H1 (cell line): ENCODE results near the gene TTC28. TPM values are rescaled to one million over a fixed set of nuclear protein-coding genes. Genes with fewer than 3 reads are reported as not detected.

Experiments used
- CTCF ChIA-PET: fragments of 300-600 bp; sonication (Branson Sonifier 250); formaldehyde crosslinking; loops from one replicate; lab custom pipeline; 2021; ENCODE audit not compliant: partially characterized antibody; lab: Charles Lee
- POLR2A ChIA-PET: fragments of 300-600 bp; sonication (Branson Sonifier 250); formaldehyde crosslinking; loops from one replicate; lab custom pipeline; 2021; ENCODE audit warnings: inconsistent platforms; ENCODE audit not compliant: partially characterized antibody; lab: Charles Lee
- DNase-seq, 2 experiments: peaks; one replicate each; pipeline versions ENCODE4 v3.0.0 to v3.0.0-alpha.2; 2010 to 2022; ENCODE audit warnings: low spot score in 2 of 2, low read depth in 1 of 2, mixed read lengths in 1 of 2
- FAIRE-seq: peaks from 2 replicates; lab custom pipeline; 2011; peaks lifted over from hg19 to GRCh38; lab: Jason Lieb, UNC
- H2AFZ ChIP-seq: 2 replicates; pipeline ENCODE4 v1.8.1; 2012; ENCODE audit warnings: low read length, inconsistent platforms
- H2AK5ac ChIP-seq: 2 replicates; pipeline ENCODE4 v1.6.1; 2013; ENCODE audit warnings: low read depth, low read length
- H2BK120ac ChIP-seq: replicated peaks from 2 replicates; pipeline ENCODE3; 2013; ENCODE audit warnings: low read depth, low read length, inconsistent platforms
- H2BK12ac ChIP-seq: 2 replicates; pipeline ENCODE4 v1.6.1; 2013; ENCODE audit warnings: low read depth, low read length
- H2BK15ac ChIP-seq: 2 replicates; pipeline ENCODE4 v1.6.1; 2013; ENCODE audit warnings: low read length
- H2BK20ac ChIP-seq: 2 replicates; pipeline ENCODE4 v1.6.1; 2013; ENCODE audit warnings: low read length
- H2BK5ac ChIP-seq: 2 replicates; pipeline ENCODE4 v1.6.1; 2013; ENCODE audit warnings: low read depth, low read length
- H3K14ac ChIP-seq: 2 replicates; pipeline ENCODE4 v1.6.1; 2013; ENCODE audit warnings: inconsistent platforms; ENCODE audit not compliant: insufficient read length
- H3K18ac ChIP-seq: 2 replicates; pipeline ENCODE4 v1.6.1; 2013; ENCODE audit warnings: low read length; ENCODE audit errors: extremely low read depth
- H3K23ac ChIP-seq: 2 replicates; pipeline ENCODE4 v1.6.1; 2013; ENCODE audit warnings: inconsistent platforms; ENCODE audit not compliant: insufficient read length
- H3K23me2 ChIP-seq: 2 replicates; pipeline ENCODE4 v1.6.1; 2013; ENCODE audit warnings: low read depth, low read length
- H3K27ac ChIP-seq: 2 replicates; pipeline ENCODE4 v1.6.1; 2011; ENCODE audit warnings: low read depth, low read length, inconsistent platforms
- H3K27me3 ChIP-seq, 4 experiments: replicated peaks in 1 of 4; 1 replicate in 1 of 4; 2 replicates in 3 of 4; pipeline versions ENCODE4 v1.6.1 to v1.8.1; 2011 to 2013; ENCODE audit warnings: low read length in 3 of 4, mild to moderate bottlenecking in 3 of 4, inconsistent platforms in 2 of 4, mixed read lengths in 2 of 4, moderate library complexity in 1 of 4; ENCODE audit not compliant: control insufficient read depth in 3 of 4, insufficient read depth in 3 of 4; ENCODE audit errors: extremely low read depth in 1 of 4
- H3K36me3 ChIP-seq, 4 experiments: 2 replicates each; pipeline versions ENCODE4 v1.6.1 to v1.8.1; 2011 to 2013; ENCODE audit warnings: mild to moderate bottlenecking in 4 of 4, low read length in 3 of 4, moderate library complexity in 2 of 4, control low read depth in 1 of 4, inconsistent platforms in 1 of 4; ENCODE audit not compliant: insufficient read depth in 4 of 4, control insufficient read depth in 2 of 4
- H3K4ac ChIP-seq: replicated peaks from 2 replicates; pipeline ENCODE3; 2013; ENCODE audit warnings: low read length, low read depth, mixed read lengths, inconsistent platforms; ENCODE audit not compliant: insufficient read length
- H3K4me1 ChIP-seq, 4 experiments: replicated peaks in 1 of 4; 1 replicate in 1 of 4; 2 replicates in 3 of 4; pipeline versions ENCODE4 v1.6.1 to v1.8.1; 2011 to 2013; ENCODE audit warnings: low read length in 3 of 4, inconsistent platforms in 2 of 4, mixed read lengths in 1 of 4; ENCODE audit not compliant: insufficient read depth in 4 of 4, control insufficient read depth in 3 of 4
- H3K4me2 ChIP-seq, 2 experiments: 2 replicates each; pipeline versions ENCODE4 v1.6.1 to v1.8.1; 2011 to 2013; ENCODE audit warnings: low read depth in 2 of 2, low read length in 2 of 2, control low read depth in 1 of 2, inconsistent platforms in 1 of 2, mild to moderate bottlenecking in 1 of 2; ENCODE audit not compliant: insufficient read depth in 1 of 2
- H3K4me3 ChIP-seq, 4 experiments: fragments of 200-600, 300-600 bp in 1 of 4; sonication (generic), shearing (Covaris generic), sonication (Bioruptor Twin) in 1 of 4; 2 replicates each; pipeline versions ENCODE4 v1.5.1 to v1.8.1; 2011 to 2016; ENCODE audit warnings: low read length in 4 of 4, low read depth in 3 of 4, control low read depth in 2 of 4, inconsistent platforms in 2 of 4, mild to moderate bottlenecking in 2 of 4, mixed read lengths in 1 of 4, moderate library complexity in 1 of 4; ENCODE audit not compliant: insufficient read depth in 2 of 4; ENCODE audit errors: extremely low read depth in 1 of 4
- H3K56ac ChIP-seq: replicated peaks from 2 replicates; pipeline ENCODE3; 2013; ENCODE audit warnings: low read depth, mild to moderate bottlenecking, mixed read lengths, low read length, inconsistent platforms; ENCODE audit not compliant: insufficient read length
- H3K79me1 ChIP-seq: 2 replicates; pipeline ENCODE4 v1.6.1; 2013; ENCODE audit warnings: low read depth, low read length, control low read depth
- H3K79me2 ChIP-seq, 2 experiments: 2 replicates each; pipeline versions ENCODE4 v1.6.1 to v1.8.1; 2012 to 2013; ENCODE audit warnings: low read length in 2 of 2, mild to moderate bottlenecking in 2 of 2, inconsistent platforms in 1 of 2; ENCODE audit not compliant: insufficient read depth in 2 of 2, control insufficient read depth in 1 of 2
- H3K9ac ChIP-seq, 4 experiments: replicated peaks in 1 of 4; 1 replicate in 1 of 4; 2 replicates in 3 of 4; pipeline versions ENCODE4 v1.6.1 to v1.8.1; 2011 to 2013; ENCODE audit warnings: low read depth in 3 of 4, low read length in 3 of 4, control low read depth in 2 of 4, mild to moderate bottlenecking in 2 of 4, moderate library complexity in 2 of 4, inconsistent platforms in 1 of 4; ENCODE audit errors: extremely low read depth in 1 of 4
- H3K9me3 ChIP-seq, 2 experiments: 2 replicates each; pipeline versions ENCODE4 v1.6.1 to v1.8.1; 2012 to 2013; ENCODE audit warnings: mild to moderate bottlenecking in 2 of 2, moderate library complexity in 2 of 2, control low read depth in 1 of 2, inconsistent platforms in 1 of 2, low read depth in 1 of 2, low read length in 1 of 2, mixed read lengths in 1 of 2; ENCODE audit not compliant: insufficient read depth in 2 of 2
- H4K20me1 ChIP-seq, 2 experiments: replicated peaks in 1 of 2; 2 replicates each; pipeline versions ENCODE3 to v1.8.1; 2011 to 2013; ENCODE audit warnings: inconsistent platforms in 2 of 2, low read length in 2 of 2, mild to moderate bottlenecking in 1 of 2; ENCODE audit not compliant: insufficient read depth in 2 of 2, control insufficient read depth in 1 of 2
- H4K5ac ChIP-seq: 2 replicates; pipeline ENCODE4 v1.6.1; 2013; ENCODE audit warnings: low read length, low read depth, mixed read lengths, inconsistent platforms; ENCODE audit not compliant: insufficient read length
- H4K8ac ChIP-seq: 2 replicates; pipeline ENCODE4 v1.8.0; 2013; ENCODE audit warnings: mild to moderate bottlenecking, moderate library complexity, low read length, inconsistent platforms; ENCODE audit not compliant: insufficient read depth; ENCODE audit errors: extremely low read depth
- H4K91ac ChIP-seq: replicated peaks from 2 replicates; pipeline ENCODE3; 2013; ENCODE audit warnings: low read length, mixed read lengths, inconsistent platforms; ENCODE audit not compliant: insufficient read length
- ASH2L ChIP-seq: fragments of 200-600, 300-600 bp; sonication (generic); IDR thresholded peaks from one replicate; pipeline ENCODE4 v1.7.1; 2017; ENCODE audit warnings: low read length
- BRCA1 ChIP-seq: IDR thresholded peaks from 2 replicates; pipeline ENCODE4 v1.6.1; 2012; ENCODE audit warnings: low read depth, low read length, improper control_type of control experiment
- JUN ChIP-seq: IDR thresholded peaks from 2 replicates; pipeline ENCODE4 v1.6.1; 2011; ENCODE audit warnings: low read depth, mild to moderate bottlenecking, improper control_type of control experiment, low read length
- RBBP5 ChIP-seq: IDR thresholded peaks from 2 replicates; pipeline ENCODE4 v1.7.1; 2012; ENCODE audit warnings: low read depth, mild to moderate bottlenecking, inconsistent platforms, low read length, moderate library complexity, borderline replicate concordance
- TBP ChIP-seq: IDR thresholded peaks from 2 replicates; pipeline ENCODE4 v1.6.1; 2011; ENCODE audit warnings: low read depth, low read length, improper control_type of control experiment
- TCF12 ChIP-seq: IDR thresholded peaks from 2 replicates; pipeline ENCODE4 v1.6.1; 2011; ENCODE audit warnings: low read depth, mild to moderate bottlenecking, low read length
- TEAD4 ChIP-seq: IDR thresholded peaks from 2 replicates; pipeline ENCODE4 v1.6.1; 2012; ENCODE audit warnings: low read depth, low read length, inconsistent platforms, mixed read lengths
- USF2 ChIP-seq: IDR thresholded peaks from 2 replicates; pipeline ENCODE4 v1.6.1; 2011; ENCODE audit warnings: low read length, improper control_type of control experiment
- WGBS, 2 experiments: shearing (Covaris generic) in 1 of 2; methylation state at CpG; one replicate each; pipeline versions ENCODE4 v1.1.6 to v1.1.7; 2013 to 2015; ENCODE audit warnings: low lambda C conversion rate in 2 of 2, mixed read lengths in 2 of 2, inconsistent platforms in 1 of 2, low coverage in 1 of 2, missing lambda C conversion rate in 1 of 2; ENCODE audit not compliant: insufficient replicate concordance in 2 of 2, insufficient coverage in 1 of 2, insufficient read length in 1 of 2; ENCODE audit errors: extremely low coverage in 1 of 2, missing lambda C conversion rate in 1 of 2; 5-methylcytosine and 5-hydroxymethylcytosine counted together
- polyA plus RNA-seq, 7 experiments: library from polyadenylated mRNA; depleted of rRNA in 3 of 7; stranded (reverse) in 5 of 7; unstranded in 2 of 7; fragments of >200 nt in 5 of 7; fragments of 200-250 nt in 2 of 7; gene quantifications; 1 replicate in 5 of 7; 2 replicates in 1 of 7; 4 replicates in 1 of 7; pipeline versions ENCODE4 v1.2.1 to v1.2.3, GENCODE V29; 2011 to 2013; ENCODE audit warnings: missing spikeins in 2 of 7, mixed read lengths in 2 of 7
- total RNA-seq: library from RNA; stranded (reverse); fragmentation: NEBNext Ultra II Directional; extraction: Animal tissue kit (Norgen Biotek cat#: 25700); gene quantifications from 2 replicates; pipeline ENCODE4 v1.2.1, GENCODE V29; 2021
- TF ChIP-seq, protein P1 (sequence below): IDR thresholded peaks from 2 replicates; pipeline ENCODE4 v1.6.1; 2012; ENCODE audit warnings: inconsistent platforms

Gene TTC28
- total and polyA plus RNA-seq, 2 of the 8 experiments (the other 6 are each of a cell fraction or from before 2014, with no cell fraction given), result 2.6 to 12.6 TPM

- DNase-seq, result no peak
- 40% methylated on average over 1 of the region's 1 CpG; no CpG with 5 or more reads in 1 of the 2 experiments for WGBS, 2 experiments
- TF ChIP-seq ASH2L (no peak), USF2 (no peak), TCF12 (no peak), BRCA1 (no peak), TEAD4 (no peak), RBBP5 (no peak), JUN (no peak), TBP (no peak)
- TF ChIP-seq, protein P1, sequence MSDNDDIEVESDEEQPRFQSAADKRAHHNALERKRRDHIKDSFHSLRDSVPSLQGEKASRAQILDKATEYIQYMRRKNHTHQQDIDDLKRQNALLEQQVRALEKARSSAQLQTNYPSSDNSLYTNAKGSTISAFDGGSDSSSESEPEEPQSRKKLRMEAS, result no peak
These were observed 347.2 kb downstream of the TTC28 start for GRCh38 chr22:28332410-28332809.

More at GRCh38 chr22:28332410-28332809, 347.2 kb downstream of the TTC28 start:
- Histone ChIP-seq H2BK20ac (no peak overlapping the region), H2BK120ac (no peak overlapping the region), H3K27me3 (no peaks in the 10 kb centered on the region), H3K23ac (no peak overlapping the region), H2AK5ac (no peak overlapping the region), H3K4me2 (no peak overlapping the region), H3K23me2 (no peaks in the 10 kb centered on the region), H3K18ac (no peak overlapping the region), H3K14ac (no peak overlapping the region), H4K8ac (no peak overlapping the region), H2BK12ac (no peak overlapping the region), H3K4ac (no peak overlapping the region), H2AFZ (no peak overlapping the region), H3K4me1 (no peaks in the 10 kb centered on the region; a peak in 2 of 7 replicates), H3K4me3 (no peak overlapping the region), H3K9me3 (no peaks in the 10 kb centered on the region), H4K5ac (no peak overlapping the region), H3K79me2 (no peaks in the 10 kb centered on the region), H3K36me3 (no peaks in the 10 kb centered on the region), H4K91ac (no peak overlapping the region), H2BK15ac (no peak overlapping the region), H3K9ac (no peak overlapping the region), H4K20me1 (no peaks in the 10 kb centered on the region), H3K27ac (no peak overlapping the region), H3K56ac (no peak overlapping the region), H2BK5ac (no peak overlapping the region), H3K79me1 (no peaks in the 10 kb centered on the region)
- POLR2A ChIA-PET, result no interaction called here
- no peak for FAIRE-seq
- CTCF ChIA-PET, result no interaction called here
